GM13976 (cell line): Measurements from ENCODE around the gene FAM217B.

ENCODE experiments used
- DNase-seq: peaks from one replicate; pipeline ENCODE4 v3.0.0; 2012; ENCODE audit warnings: low spot score
- in situ Hi-C: fragments of 300-500 bp; cut with MboI; formaldehyde crosslinking; loops from one replicate; pipeline ENCODE4 v1.12.0; 2022; ENCODE audit warnings: low sequenced_read_pairs, mixed read lengths, inconsistent platforms; ENCODE audit not compliant: unreplicated experiment
- TF ChIP-seq, protein P1 (sequence below): IDR thresholded peaks from 2 replicates; pipeline ENCODE4 v1.5.1; 2012; ENCODE audit warnings: borderline replicate concordance, mild to moderate bottlenecking; ENCODE audit not compliant: insufficient read depth; ENCODE audit errors: extremely low read depth, missing control alignments, control extremely low read depth

FAM217B gene

DNA sequence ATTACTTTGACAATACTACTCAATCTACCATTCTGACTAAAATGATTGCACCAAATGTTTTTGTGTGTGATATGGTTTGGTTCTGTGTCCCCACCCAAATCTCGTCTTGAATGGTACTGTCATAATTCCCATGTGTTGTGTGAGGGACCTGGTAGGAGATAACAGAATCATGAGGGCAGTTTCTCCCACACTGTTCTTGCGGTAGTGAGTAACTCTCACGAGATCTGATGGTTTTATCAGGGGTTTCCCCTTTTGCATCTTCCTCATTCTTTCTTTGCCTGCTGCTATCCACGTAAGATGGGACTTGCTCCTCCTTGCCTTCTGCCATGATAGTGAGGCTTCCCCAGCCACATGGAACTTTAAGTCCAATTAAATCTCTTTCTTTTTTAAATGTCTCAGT, 27.6 kb upstream of the FAM217B start:
- DNase-seq, result no peak
- in situ Hi-C loops, result no loop called here
- TF ChIP-seq, protein P1, sequence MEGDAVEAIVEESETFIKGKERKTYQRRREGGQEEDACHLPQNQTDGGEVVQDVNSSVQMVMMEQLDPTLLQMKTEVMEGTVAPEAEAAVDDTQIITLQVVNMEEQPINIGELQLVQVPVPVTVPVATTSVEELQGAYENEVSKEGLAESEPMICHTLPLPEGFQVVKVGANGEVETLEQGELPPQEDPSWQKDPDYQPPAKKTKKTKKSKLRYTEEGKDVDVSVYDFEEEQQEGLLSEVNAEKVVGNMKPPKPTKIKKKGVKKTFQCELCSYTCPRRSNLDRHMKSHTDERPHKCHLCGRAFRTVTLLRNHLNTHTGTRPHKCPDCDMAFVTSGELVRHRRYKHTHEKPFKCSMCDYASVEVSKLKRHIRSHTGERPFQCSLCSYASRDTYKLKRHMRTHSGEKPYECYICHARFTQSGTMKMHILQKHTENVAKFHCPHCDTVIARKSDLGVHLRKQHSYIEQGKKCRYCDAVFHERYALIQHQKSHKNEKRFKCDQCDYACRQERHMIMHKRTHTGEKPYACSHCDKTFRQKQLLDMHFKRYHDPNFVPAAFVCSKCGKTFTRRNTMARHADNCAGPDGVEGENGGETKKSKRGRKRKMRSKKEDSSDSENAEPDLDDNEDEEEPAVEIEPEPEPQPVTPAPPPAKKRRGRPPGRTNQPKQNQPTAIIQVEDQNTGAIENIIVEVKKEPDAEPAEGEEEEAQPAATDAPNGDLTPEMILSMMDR, result no peak

DNA sequence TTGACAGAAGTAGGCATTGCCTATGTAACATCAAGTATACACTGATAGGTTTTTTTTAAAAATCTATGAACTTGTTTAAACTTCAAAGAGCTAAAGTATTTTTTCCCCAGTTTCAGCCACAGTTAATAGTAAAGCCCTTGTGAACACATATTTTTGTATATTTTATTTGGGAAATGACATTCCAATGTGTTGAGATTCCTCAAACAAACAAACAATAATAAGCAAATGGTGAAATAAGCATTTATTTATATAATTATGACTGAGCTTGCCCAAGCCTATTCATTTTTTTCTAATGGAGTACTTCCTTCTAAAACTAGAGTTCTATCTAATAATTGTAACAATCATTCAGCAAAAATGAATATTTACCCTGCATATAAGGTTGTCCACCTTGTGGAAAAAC, 19.2 kb upstream of the FAM217B start:
- in situ Hi-C loops, result no loop called here
- no peak for DNase-seq
- TF ChIP-seq, protein P1, result no peak

DNA sequence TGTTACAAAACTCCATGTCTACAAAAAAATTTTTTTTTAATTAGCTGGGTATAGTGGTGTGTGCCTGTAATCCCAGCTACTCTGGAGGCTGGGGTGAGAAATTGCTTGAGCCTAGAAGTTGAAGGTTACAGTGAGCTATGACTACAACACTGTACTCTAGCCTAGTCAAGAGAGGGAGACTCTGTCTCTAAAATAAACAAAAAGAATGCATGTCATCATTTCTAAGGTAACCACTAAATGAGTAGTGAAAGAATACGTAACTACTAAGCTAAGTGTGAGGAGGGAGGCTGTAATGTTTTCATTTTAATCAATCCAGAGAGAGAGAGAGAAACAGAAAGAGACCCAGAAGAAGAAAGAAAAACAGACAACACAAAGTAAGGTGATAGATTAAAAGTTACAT, 16.7 kb upstream of the FAM217B start:
- TF ChIP-seq, protein P1, result no peak
- DNase-seq, result no peak
- in situ Hi-C loops, result no loop called here

DNA sequence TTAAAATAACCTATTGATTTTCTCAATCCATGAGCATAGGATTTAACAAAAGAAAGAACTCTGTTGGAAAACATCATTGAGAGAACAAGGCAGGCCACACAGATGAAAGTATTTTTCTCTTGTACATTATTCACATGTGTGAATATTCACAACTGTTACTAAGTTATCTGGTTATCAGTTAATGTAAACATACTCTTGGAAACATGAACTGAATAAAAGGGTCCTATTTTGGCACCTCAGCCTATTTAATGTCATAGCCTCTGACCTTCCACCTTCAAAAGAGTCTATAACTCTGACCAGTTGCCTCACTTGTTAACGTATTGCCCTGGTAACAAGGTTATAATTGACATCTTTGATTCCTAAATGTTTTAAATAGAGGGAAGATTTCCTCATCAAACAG, 14.8 kb upstream of the FAM217B start:
- in situ Hi-C loops, result no loop called here
- DNase-seq, result no peak
- TF ChIP-seq, protein P1, result no peak

DNA sequence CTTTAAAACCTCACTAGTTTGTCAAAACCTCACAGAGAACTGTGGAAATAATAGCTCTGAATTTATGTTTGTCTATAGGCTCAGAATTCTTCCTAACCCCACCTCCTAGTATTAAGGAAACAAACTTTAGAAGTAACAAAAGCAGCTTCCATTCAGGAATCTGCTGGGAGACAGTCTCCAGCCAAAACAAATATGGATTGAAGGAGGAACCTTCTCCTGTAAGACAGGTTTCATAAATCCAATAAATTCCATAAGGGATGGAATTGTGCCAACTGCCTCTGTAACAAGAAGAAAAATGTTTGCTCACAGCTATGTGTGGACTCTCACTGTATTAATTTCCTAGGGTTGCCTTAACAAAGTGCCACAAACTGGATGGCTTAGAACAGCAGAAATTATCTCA, 14.3 kb upstream of the FAM217B start:
- in situ Hi-C loops, result no loop called here
- no peak for DNase-seq
- TF ChIP-seq, protein P1, result no peak

DNA sequence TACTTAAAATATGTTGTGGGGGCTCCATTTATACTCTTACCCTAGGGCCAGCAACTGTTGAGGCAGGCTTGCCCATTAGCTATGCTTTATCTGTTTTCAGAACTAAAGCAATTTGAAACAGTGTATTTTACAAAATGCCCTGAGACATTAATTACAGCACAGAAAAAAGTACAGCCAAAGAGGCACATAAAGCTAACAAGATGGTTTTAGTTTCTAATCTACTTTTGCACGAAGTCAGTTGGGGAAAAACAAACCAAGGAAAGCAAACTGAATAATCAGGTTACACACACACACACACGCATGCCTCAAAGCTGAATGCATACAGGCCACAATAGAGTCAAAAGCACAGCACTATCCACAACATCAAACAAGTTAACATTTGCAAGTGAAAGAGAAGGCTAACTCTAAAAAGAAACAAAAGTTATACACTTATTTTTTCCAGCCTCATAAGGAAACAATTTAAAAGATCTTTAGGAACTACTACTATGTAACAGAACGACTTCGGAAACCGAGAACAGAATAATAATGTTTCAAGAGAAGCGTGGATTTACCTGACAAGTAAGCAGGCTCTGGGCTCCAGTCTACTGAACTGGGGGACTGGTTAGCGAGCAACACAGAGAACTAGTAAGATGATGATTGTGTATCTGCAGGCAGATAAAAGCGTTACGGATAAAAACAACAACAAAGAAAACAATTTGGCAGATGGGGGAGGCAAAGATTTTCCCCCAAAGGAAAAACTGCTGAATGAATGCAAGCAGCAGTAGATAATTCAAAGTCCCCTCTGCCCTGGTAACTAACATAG, 8.5 kb upstream of the FAM217B start:
- in situ Hi-C loops, result no loop called here
- DNase-seq, result no peak

More for the DNA sequence above, 8.5 kb upstream of the FAM217B start:
- TF ChIP-seq, protein P1, result no peak
